ENCODE measurements around the gene CHRM1. TPM values are rescaled to one million over a fixed set of nuclear protein-coding genes. Genes with fewer than 3 reads are reported as not detected.

Gene CHRM1
- total RNA-seq, 1 donor from 2014 or later, result 6.8 TPM

DNA sequence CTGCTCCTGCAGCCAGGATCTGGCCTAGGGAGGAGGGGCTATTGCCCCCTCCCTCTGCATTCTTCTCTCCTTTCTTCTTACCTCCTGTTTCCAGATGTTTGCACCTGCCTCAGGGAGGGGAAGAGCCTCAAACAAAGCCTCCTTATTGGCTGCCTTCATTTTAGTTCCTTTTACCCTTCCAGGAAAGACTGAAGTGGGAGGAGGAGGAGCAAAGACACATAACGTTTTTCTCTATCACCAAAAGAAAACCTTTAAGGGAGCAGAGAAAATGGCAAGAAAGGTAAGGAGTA, 13.3 kb upstream of the CHRM1 start:
- Histone ChIP-seq H3K9me3 (no peaks in the 10 kb centered on the region), H3K4me1 (no peaks in the 10 kb centered on the region), H3K27ac (no peak overlapping the region), H3K4me3 (no peak overlapping the region), H3K36me3 (no peaks in the 10 kb centered on the region), H3K27me3 (ENCODE audit: low read depth) (no peaks in the 10 kb centered on the region)
- intact Hi-C loops (cut with DNase I), result no loop called here
- DNase-seq (no peak), ATAC-seq (no peak)
- TF ChIP-seq, protein P1, sequence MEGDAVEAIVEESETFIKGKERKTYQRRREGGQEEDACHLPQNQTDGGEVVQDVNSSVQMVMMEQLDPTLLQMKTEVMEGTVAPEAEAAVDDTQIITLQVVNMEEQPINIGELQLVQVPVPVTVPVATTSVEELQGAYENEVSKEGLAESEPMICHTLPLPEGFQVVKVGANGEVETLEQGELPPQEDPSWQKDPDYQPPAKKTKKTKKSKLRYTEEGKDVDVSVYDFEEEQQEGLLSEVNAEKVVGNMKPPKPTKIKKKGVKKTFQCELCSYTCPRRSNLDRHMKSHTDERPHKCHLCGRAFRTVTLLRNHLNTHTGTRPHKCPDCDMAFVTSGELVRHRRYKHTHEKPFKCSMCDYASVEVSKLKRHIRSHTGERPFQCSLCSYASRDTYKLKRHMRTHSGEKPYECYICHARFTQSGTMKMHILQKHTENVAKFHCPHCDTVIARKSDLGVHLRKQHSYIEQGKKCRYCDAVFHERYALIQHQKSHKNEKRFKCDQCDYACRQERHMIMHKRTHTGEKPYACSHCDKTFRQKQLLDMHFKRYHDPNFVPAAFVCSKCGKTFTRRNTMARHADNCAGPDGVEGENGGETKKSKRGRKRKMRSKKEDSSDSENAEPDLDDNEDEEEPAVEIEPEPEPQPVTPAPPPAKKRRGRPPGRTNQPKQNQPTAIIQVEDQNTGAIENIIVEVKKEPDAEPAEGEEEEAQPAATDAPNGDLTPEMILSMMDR (IDR thresholded peaks at IDR 0.05), result no peak

DNA sequence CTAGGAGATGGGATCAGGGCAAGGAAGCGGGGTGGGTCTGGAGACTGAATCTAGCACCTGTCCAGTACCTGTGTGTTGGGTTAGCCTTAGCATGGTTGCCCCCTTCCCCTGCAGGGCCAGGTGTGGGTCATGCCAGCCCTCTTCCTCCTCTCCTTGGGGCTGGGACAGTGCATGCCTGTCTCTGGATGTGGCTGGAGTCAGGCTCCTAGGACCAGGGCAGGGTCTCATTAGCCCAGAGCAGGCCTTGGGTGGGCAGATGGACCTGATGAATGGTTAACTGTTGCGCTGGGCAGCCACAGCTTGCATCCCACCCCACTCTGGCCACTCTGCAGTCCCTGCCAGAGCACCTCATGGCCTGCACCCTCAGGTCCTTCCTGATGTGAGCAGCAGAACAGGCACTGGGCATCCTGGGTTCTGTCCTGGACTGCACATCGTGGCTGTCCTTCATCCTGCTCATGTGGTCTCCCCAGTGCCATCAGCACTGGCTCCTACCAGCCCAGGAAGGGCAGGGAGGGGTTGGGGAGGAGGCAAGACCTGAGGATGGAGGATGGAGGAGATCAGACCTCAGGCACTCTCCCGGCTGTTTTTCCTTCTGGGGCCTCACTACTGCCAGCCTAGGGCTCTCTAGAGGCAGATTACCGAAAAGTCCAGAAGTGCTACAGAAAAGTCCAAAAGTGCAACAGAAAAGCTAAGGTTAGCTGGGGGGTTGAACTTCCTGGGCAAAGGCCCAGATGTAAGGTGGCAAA, 12.8 kb upstream of the CHRM1 start:
- H3K9me3 ChIP-seq, result no peaks in the 10 kb centered on the region
- no peak for ATAC-seq
- peaks cover 3% of the 10 kb centered on the region for H3K27me3 ChIP-seq (ENCODE audit: low read depth)
- intact Hi-C loops (cut with DNase I), result no loop called here
- no peak for DNase-seq
- H3K27ac ChIP-seq, result no peak overlapping the region
- no peaks in the 10 kb centered on the region for H3K4me1 ChIP-seq
- H3K4me3 ChIP-seq, result no peak overlapping the region
- TF ChIP-seq, protein P1 (IDR thresholded peaks at IDR 0.05), result no peak
- H3K36me3 ChIP-seq, result no peaks in the 10 kb centered on the region

DNA sequence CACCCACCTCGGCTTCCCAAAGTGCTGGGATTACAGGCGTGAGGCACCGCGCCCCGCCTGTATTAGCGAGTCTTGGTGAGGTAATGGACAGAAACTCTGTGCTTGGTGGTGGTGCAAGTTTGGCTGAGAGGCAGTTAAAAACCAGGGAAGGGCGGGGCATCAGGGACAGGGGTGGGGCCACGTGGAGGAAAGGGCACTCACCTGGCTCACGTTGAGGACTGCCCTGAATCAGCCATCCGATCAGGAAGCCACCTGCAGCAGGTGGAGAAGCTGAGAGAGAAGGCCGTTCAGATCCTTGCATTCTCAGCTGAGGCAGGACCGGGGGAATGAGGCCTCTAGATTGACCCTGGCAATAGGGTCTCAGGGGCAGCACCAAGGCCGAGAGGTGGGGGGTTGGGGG, 12.1 kb upstream of the CHRM1 start:
- Histone ChIP-seq H3K36me3 (no peaks in the 10 kb centered on the region), H3K27me3 (ENCODE audit: low read depth) (peaks cover 7% of the 10 kb centered on the region), H3K9me3 (no peaks in the 10 kb centered on the region), H3K4me3 (no peak overlapping the region), H3K4me1 (no peaks in the 10 kb centered on the region), H3K27ac (no peak overlapping the region)
- intact Hi-C loops (cut with DNase I), result no loop called here
- no peak for ATAC-seq
- no peak for DNase-seq
- TF ChIP-seq, protein P1 (IDR thresholded peaks at IDR 0.05), result no peak

DNA sequence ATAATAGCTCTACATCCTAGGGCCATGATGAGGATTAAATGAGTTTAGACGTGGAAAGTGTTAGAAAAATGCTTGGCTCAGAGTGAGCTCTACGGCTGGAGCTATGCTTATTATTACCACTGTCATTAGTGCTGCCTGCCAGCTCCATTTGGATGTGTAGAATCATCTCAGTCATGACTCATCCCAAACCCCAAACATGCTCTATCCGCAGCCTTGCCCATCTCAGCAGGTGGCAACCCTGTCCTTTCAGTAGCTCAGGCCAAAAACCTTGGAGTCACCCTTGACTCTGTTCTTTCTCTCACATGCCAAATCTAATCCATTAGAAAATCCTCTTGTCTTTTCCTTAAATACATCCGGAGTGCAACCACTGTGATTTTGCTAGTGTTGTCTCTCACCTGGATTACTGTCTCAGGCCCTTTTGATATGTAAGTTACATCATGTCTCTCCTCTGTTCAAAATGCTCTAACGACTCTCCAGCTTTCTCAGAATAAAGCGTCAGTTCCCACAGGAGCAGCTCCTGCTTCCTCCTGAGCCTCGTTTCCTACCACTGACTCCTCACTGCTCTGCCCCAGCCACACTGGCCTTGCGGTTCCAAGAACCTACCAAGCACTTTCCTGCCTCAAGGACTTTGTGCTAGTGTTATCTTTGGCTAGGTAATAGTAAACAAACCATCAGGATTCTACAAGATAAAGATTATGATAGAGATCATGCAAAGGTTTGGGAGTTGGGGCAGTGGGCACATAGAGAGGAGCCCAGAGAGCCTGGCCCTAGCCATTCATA, 10.5 kb upstream of the CHRM1 start:
- Histone ChIP-seq H3K4me1 (peaks cover 5% of the 10 kb centered on the region), H3K9me3 (no peaks in the 10 kb centered on the region), H3K36me3 (no peaks in the 10 kb centered on the region), H3K4me3 (no peak overlapping the region), H3K27ac (no peak overlapping the region), H3K27me3 (ENCODE audit: low read depth) (peaks cover 20% of the 10 kb centered on the region)
- DNase-seq (no peak), ATAC-seq (no peak)
- intact Hi-C loops (cut with DNase I), result no loop called here
- TF ChIP-seq, protein P1 (IDR thresholded peaks at IDR 0.05), result no peak

DNA sequence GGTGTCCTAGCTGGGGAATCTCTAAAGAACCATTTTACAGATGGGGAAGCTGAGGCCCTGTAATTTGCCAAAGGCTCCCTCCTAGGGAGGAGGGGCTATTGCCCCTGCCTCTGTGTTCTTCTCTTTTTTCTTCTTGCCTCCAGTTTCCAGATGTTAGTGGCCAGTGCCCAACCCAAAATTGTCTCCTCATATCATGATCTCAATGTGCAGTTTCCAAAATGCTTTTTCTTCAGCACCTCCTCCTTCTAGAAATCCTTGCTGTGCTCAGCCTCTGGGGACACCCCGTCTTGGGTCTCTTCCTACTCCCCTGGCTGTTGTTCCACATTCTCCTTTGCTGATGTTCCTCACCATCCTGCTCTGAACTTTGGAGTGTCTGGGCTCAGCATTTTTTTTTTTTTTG, 9.5 kb upstream of the CHRM1 start:
- Histone ChIP-seq H3K36me3 (no peaks in the 10 kb centered on the region), H3K27me3 (ENCODE audit: low read depth) (peaks cover 30% of the 10 kb centered on the region), H3K4me1 (peaks cover 15% of the 10 kb centered on the region), H3K9me3 (no peaks in the 10 kb centered on the region), H3K4me3 (no peak overlapping the region), H3K27ac (no peak overlapping the region)
- no peak for DNase-seq
- no peak for ATAC-seq
- intact Hi-C loops (cut with DNase I), result no loop called here
- TF ChIP-seq, protein P1 (IDR thresholded peaks at IDR 0.05), result no peak
